DOHH2 (cell line): ENCODE results near the gene CD99.

ENCODE experiments used
- CTCF ChIP-seq: fragments of 200-600 bp; sonication (generic); IDR thresholded peaks from one replicate; pipeline ENCODE4 v1.5.1; 2014; ENCODE audit warnings: antibody characterized with exemption, mild to moderate bottlenecking, low read depth, low read length; ENCODE audit not compliant: poor library complexity, severe bottlenecking
- EZH2phosphoT487 ChIP-seq: fragments of 200-600 bp; sonication (generic); IDR thresholded peaks from 2 replicates; pipeline ENCODE4 v1.6.1; 2017; ENCODE audit warnings: borderline replicate concordance, mild to moderate bottlenecking, antibody characterized with exemption, low read length, moderate library complexity, mixed read lengths

GRCh38 chrX:2698604-2699003 is 7.5 kb downstream of the CD99 start:
- TF ChIP-seq EZH2phosphoT487 (no peak), CTCF (no peak)
